Large intestine (tissue), 3 donors: ENCODE results near the gene ULK3. TPM values are rescaled to one million over a fixed set of nuclear protein-coding genes. Genes with fewer than 3 reads are reported as not detected.

Source experiments
- DNase-seq, 2 donors: peaks; one replicate each; pipeline versions ENCODE4 v3.0.0 to v3.0.0-alpha.2; 2013
- H3K27ac ChIP-seq: one replicate; pipeline ENCODE4 v1.5.1; 2013; ENCODE audit warnings: low read length
- H3K27me3 ChIP-seq: 2 replicates; pipeline ENCODE4 v1.6.1; 2013; ENCODE audit warnings: low read length; ENCODE audit not compliant: control insufficient read depth, insufficient read depth
- H3K36me3 ChIP-seq: 2 replicates; pipeline ENCODE4 v1.6.1; 2013; ENCODE audit warnings: low read length; ENCODE audit not compliant: control insufficient read depth, insufficient read depth
- H3K4me1 ChIP-seq: one replicate; pipeline ENCODE4 v1.6.1; 2013; ENCODE audit warnings: low read length; ENCODE audit not compliant: control insufficient read depth, insufficient read depth
- H3K4me3 ChIP-seq: one replicate; pipeline ENCODE4 v1.5.1; 2013; ENCODE audit warnings: low read length
- H3K9me3 ChIP-seq: one replicate; pipeline ENCODE4 v1.6.1; 2013; ENCODE audit warnings: mild to moderate bottlenecking, low read depth, low read length, moderate library complexity; ENCODE audit not compliant: control insufficient read depth
- WGBS: methylation state at CpG from one replicate; pipeline ENCODE4 v1.1.5; 2013; ENCODE audit warnings: low lambda C conversion rate; ENCODE audit not compliant: insufficient coverage; 5-methylcytosine and 5-hydroxymethylcytosine counted together
- polyA plus RNA-seq: library from polyadenylated mRNA; unstranded; fragments of 120-200 nt; gene quantifications from one replicate; pipeline ENCODE4 v1.2.1, GENCODE V29; 2013

The ULK3 gene
- polyA plus RNA-seq, 1 donor = 83.8 TPM

- Histone ChIP-seq H3K36me3 (no peaks in the 10 kb centered on the region), H3K4me1 (peaks cover 9% of the 10 kb centered on the region), H3K9me3 (no peaks in the 10 kb centered on the region), H3K4me3 (no peak overlapping the region), H3K27ac (no peak overlapping the region), H3K27me3 (peaks cover 43% of the 10 kb centered on the region)
- no CpG with 5 or more reads among the region's 6 CpGs for WGBS
- no peak for DNase-seq
Observed at GRCh38 chr15:74823324-74823723, 19.6 kb downstream of the ULK3 start.

- peaks cover 9% of the 10 kb centered on the region for H3K4me1 ChIP-seq
- H3K4me3 ChIP-seq = no peak overlapping the region
- no peak overlapping the region for H3K27ac ChIP-seq
- WGBS = no CpG with 5 or more reads among the region's 4 CpGs
- no peaks in the 10 kb centered on the region for H3K36me3 ChIP-seq
- no peaks in the 10 kb centered on the region for H3K9me3 ChIP-seq
- no peak for DNase-seq
- peaks cover 33% of the 10 kb centered on the region for H3K27me3 ChIP-seq
Observed at GRCh38 chr15:74822233-74822632, 20.7 kb downstream of the ULK3 start.

GRCh38 chr15:74821790-74822158 is 21.2 kb downstream of the ULK3 start:
- Histone ChIP-seq H3K27me3 (peaks cover 28% of the 10 kb centered on the region), H3K27ac (no peak overlapping the region), H3K9me3 (no peaks in the 10 kb centered on the region), H3K4me1 (peaks cover 8% of the 10 kb centered on the region), H3K36me3 (no peaks in the 10 kb centered on the region), H3K4me3 (no peak overlapping the region)
- 100% methylated on average over 1 of the region's 7 CpGs for WGBS
- no peak for DNase-seq

- Histone ChIP-seq H3K4me1 (peaks cover 7% of the 10 kb centered on the region), H3K9me3 (no peaks in the 10 kb centered on the region), H3K4me3 (no peak overlapping the region), H3K27me3 (peaks cover 24% of the 10 kb centered on the region), H3K36me3 (no peaks in the 10 kb centered on the region), H3K27ac (no peak overlapping the region)
- no peak for DNase-seq
- no CpG with 5 or more reads among the region's 11 CpGs for WGBS
Observed at GRCh38 chr15:74821091-74821789, 21.7 kb downstream of the ULK3 start.

- Histone ChIP-seq H3K27ac (no peak overlapping the region), H3K27me3 (peaks cover 14% of the 10 kb centered on the region), H3K4me3 (no peak overlapping the region), H3K9me3 (no peaks in the 10 kb centered on the region), H3K4me1 (peaks cover 5% of the 10 kb centered on the region), H3K36me3 (no peaks in the 10 kb centered on the region)
- WGBS = no CpG with 5 or more reads among the region's 5 CpGs
- no peak for DNase-seq
Observed at GRCh38 chr15:74820056-74820455, 22.9 kb downstream of the ULK3 start.

GRCh38 chr15:74817370-74817737 is 25.6 kb downstream of the ULK3 start:
- Histone ChIP-seq H3K4me3 (no peak overlapping the region), H3K27ac (no peak overlapping the region), H3K36me3 (no peaks in the 10 kb centered on the region), H3K9me3 (no peaks in the 10 kb centered on the region), H3K27me3 (no peaks in the 10 kb centered on the region), H3K4me1 (peaks cover 5% of the 10 kb centered on the region)
- DNase-seq = peak in 1 of 2 donors; percentile 49
- no CpG with 5 or more reads among the region's 9 CpGs for WGBS

- Histone ChIP-seq H3K27me3 (no peaks in the 10 kb centered on the region), H3K27ac (no peak overlapping the region), H3K9me3 (no peaks in the 10 kb centered on the region), H3K4me1 (peaks cover 5% of the 10 kb centered on the region), H3K4me3 (no peak overlapping the region), H3K36me3 (no peaks in the 10 kb centered on the region)
- no CpG with 5 or more reads among the region's 19 CpGs for WGBS
- no peak for DNase-seq
Observed at GRCh38 chr15:74816624-74817369, 26.2 kb downstream of the ULK3 start.

GRCh38 chr15:74815961-74816360 is 27.0 kb downstream of the ULK3 start:
- DNase-seq = no peak
- WGBS = 100% methylated on average over 2 of the region's 15 CpGs
- peaks cover 5% of the 10 kb centered on the region for H3K4me1 ChIP-seq
- H3K27ac ChIP-seq = no peak overlapping the region
- no peaks in the 10 kb centered on the region for H3K36me3 ChIP-seq
- H3K27me3 ChIP-seq = no peaks in the 10 kb centered on the region
- no peak overlapping the region for H3K4me3 ChIP-seq
- no peaks in the 10 kb centered on the region for H3K9me3 ChIP-seq

GRCh38 chr15:74815121-74815934 is 27.6 kb downstream of the ULK3 start:
- DNase-seq = no peak
- Histone ChIP-seq H3K4me1 (peaks cover 5% of the 10 kb centered on the region), H3K27me3 (no peaks in the 10 kb centered on the region), H3K36me3 (no peaks in the 10 kb centered on the region), H3K4me3 (no peak overlapping the region), H3K27ac (no peak overlapping the region), H3K9me3 (no peaks in the 10 kb centered on the region)
- 100% methylated on average over 1 of the region's 10 CpGs for WGBS

GRCh38 chr15:74812533-74812932 is 30.4 kb downstream of the ULK3 start, which contains the start of gene LMAN1L:
TSS of gene LMAN1L (plus strand) at chr15:74812835. CDS start at chr15:74812855, 20 bp downstream.
- Histone ChIP-seq H3K27ac (no peak within 1 kb of the TSS), H3K9me3 (no peaks in the 10 kb centered on the region), H3K4me3 (no peak within 1 kb of the TSS), H3K36me3 (no peaks in the 10 kb centered on the region), H3K27me3 (no peaks in the 10 kb centered on the region), H3K4me1 (peaks cover 5% of the 10 kb centered on the region)
- no peak for DNase-seq
- no CpG with 5 or more reads among the region's 12 CpGs for WGBS
